Activated CD8-positive, alpha-beta memory T cell treated with anti-CD3 and anti-CD28 coated beads, Interleukin-2, amount 50 U/mL, for 1 hour (primary cell): ENCODE results near the gene COA1.
"Not testable (repeated sequence)": the region's sequence is repeated elsewhere in the genome, so short reads cannot be mapped to it uniquely, and the experiment has no call there.

Experiments
- DNase-seq: peaks from one replicate; pipeline ENCODE4 v3.0.0-alpha.2; 2020; ENCODE audit errors: extremely low read depth

Gene COA1

DNA sequence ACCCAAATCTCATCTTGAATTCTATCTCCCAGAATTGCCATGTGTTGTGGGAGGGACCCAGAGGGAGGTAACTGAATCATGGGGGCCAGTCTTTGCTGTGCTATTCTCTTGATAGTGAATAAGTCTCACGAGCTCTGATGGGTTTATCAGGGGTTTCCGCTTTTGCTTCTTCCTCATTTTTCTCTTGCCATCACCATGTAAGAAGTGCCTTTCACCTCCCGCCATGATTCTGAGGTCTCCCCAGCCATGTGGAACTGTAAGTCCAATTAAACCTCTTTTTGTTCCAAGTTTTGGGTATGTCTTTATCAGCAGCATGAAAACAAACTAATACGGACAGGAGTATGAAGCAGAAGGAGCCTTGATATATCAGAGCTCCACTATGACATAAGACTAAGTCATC lies 41.5 kb downstream of the COA1 start:
- DNase-seq, result not testable (repeated sequence)

GRCh38 chr7:43686991-43687390 lies 42.3 kb downstream of the COA1 start:
- DNase-seq, result no peak

DNA sequence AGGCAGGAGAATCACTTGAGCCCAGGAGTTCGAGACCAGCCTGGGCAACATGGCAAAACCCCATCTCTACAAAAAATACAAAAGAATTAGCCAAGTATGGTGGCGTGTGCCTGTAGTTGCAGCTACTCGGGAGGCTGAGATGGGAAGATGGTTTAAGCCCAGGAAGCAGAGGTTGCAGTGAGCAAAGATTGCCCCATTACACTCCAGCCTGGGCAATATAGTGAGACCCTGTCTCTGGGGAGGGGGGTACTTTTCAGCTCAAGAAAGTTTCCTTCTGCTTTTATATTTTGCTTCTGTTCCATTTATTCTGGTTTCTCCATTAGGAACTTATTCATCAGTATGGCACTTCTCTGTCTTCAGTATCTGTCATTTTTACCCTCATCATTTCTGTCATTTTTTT lies 48.6 kb downstream of the COA1 start:
- no peak for DNase-seq

DNA sequence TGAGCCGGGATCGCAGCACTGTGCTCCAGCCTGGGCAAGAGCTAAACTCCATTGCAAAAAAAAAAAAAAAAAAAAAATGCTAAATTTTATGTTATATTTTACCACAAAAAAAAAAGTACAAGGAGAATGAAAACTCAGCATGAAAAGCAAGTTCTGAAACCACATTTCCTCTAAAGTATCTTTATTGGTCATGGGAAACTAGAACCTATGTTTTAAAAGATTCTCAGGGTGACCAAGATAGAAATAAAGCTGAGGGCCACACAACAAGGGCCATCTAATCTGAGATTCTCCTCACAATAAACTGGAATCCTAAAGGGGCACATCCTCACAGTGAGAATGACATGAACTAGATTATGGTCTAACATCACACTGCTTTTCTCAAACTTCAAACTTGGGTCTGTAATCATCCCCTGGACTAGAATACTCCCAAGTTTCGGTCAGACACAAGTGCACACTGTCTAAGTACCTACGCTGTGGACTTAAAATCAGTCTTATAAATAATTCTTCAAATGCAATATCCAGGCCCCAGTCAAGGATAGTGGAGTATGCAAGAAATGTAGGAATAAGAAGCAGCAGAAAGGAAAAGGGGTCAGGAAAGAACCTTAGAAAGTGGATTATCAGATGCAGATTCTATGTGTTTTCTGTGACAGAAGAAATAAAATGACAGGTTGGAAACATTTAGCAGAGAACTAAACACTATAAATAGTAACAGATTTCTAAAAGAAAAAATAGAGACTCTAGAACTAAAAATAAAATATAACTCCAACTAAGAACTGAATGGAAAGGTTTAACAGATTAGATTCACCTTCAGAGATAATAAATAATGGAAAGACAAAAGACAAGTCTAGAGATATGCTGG lies 49.9 kb downstream of the COA1 start:
- DNase-seq, result no peak

- DNase-seq, result no peak
Measured at GRCh38 chr7:43678315-43678714, 51.0 kb downstream of the COA1 start.

DNA sequence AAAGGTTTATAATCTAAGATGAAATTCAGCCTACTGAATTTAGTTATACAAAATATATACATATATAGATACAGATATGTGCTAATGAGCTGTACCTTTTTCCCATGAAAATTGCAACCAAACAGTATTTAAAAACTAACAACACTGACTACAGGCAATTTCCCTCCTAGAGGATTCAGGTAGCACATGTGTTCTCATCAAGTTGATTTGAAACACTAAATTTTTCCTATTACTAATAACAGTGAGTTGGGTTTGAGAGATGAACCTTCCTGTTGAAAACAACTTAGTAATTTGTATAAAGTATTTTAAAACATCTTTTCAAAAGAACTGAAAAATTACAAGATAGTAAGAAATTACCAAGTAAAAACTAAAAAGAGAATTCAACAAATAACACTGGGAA lies 51.5 kb downstream of the COA1 start:
- DNase-seq, result no peak

- DNase-seq, result no peak
Measured at GRCh38 chr7:43674559-43675436, 54.5 kb downstream of the COA1 start.

GRCh38 chr7:43673243-43673976 lies 55.9 kb downstream of the COA1 start:
- not testable (repeated sequence) for DNase-seq

DNA sequence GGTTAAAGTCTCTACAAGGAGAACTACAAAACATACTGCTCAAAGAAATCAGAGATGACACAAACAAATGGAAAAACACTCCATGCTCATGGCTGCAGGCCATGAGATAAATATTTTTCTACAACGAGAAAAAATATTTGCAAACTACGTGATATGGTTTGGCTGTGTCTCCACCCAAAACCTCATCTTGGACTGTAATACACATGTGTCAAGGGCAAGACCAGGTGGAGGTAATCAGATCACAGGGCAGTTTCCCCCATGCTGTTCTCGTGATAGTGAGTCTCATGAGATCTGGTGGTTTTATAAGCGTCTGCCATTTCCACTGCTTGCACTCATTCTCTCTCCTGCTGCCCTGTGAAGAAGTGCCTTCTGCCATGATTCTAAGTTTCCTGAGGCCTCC lies 57.8 kb downstream of the COA1 start:
- no peak for DNase-seq

- DNase-seq, result no peak
Measured at GRCh38 chr7:43669286-43670081, 59.8 kb downstream of the COA1 start.

DNA sequence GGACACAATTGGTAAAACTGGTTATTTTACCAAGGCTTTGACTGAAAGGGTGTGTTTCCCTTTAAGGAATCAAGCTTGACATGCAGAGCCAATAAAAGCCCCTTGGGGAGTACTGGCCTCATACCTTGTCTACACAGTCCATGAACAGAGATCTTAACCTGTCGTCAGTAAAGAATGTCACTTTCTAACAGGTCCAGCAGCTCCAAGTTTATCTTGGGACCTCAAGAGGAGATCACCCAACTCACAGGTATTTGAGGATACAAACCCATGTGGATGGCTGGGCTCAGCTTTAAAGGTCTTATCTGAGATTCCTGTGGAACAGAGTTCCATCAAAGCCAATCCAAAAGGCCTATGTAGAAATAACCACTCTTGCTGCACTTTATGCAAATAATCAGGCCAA lies 61.3 kb downstream of the COA1 start:
- DNase-seq, result no peak

DNA sequence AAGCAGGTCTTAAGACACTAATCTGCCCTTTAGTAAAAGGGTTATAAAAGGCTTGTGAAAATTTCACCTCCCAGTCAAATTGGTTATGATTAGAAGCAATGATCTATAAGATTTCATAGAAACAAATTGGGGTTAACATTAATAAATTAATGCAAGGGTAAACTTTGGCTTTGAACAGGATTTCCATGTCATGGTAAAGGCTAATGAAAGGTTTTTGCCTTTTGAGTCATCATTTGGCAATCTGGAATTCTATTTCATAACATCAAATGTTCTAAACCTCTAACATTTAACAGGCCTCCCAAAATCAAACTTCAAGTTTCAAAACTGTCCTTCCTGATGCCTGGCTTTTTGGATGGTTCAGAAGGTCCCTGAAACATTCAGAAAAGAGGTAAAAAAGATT lies 62.4 kb downstream of the COA1 start:
- no peak for DNase-seq

GRCh38 chr7:43664681-43665080 lies 64.6 kb downstream of the COA1 start:
- DNase-seq, result no peak

DNA sequence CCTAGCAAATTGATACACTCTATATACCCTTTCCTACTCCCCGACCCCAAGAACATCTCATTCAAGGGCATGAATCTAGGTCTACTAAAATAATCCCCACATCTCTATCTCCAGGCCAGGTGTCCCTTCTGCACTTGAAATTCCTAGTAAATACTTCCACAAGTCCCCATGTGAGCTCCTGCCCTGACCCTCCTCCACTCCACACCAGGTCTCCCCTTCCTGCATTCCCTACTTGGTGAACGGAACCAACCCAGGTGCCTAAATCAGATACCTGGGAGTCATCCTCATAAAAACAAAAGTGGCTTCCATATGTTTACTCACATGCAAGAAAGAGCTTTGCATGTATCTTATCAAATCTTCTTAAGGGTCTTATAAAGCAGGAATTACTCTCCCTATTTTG lies 69.2 kb downstream of the COA1 start:
- DNase-seq, result no peak

- DNase-seq, result no peak
Measured at GRCh38 chr7:43659549-43659896, 69.8 kb downstream of the COA1 start.

- DNase-seq, result no peak
Measured at GRCh38 chr7:43658718-43659548, 70.4 kb downstream of the COA1 start.

DNA sequence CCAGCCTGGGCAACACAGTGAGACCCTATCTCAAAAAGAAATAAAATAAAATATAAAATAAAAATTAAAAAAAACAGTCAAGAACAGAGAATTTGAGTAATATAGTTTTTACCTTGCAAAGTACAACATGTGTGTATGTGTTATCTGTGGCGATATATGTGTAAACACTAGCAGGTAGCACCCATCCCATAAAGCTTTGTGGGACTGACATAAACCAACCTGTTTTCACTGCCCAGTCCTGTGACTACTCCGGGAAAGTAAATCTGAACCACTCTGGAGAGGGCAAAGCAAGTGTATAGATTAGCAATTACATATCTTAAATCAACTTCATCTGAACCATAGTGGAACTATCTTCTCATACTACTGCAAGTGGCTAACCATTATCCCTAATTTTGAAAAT lies 72.3 kb downstream of the COA1 start:
- DNase-seq, result no peak

DNA sequence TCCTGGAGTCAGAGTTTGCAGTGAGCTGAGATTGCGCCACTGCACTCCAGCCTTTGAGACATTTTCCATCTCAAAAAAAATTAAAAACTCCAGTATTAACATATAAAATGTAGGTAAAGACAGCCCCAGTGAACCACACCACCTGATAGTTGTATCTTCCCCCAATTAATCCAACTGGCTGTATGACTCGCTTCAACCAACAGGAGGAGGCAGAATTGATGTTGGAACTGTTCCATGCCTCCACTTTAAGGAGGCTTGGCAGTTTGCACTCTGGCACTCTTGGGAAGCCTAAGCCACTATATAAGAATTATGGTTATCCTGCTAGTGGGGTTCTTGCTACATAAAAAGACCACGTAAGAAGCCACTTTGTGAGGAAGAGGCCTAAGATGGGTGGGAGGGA lies 73.7 kb downstream of the COA1 start:
- no peak for DNase-seq

DNA sequence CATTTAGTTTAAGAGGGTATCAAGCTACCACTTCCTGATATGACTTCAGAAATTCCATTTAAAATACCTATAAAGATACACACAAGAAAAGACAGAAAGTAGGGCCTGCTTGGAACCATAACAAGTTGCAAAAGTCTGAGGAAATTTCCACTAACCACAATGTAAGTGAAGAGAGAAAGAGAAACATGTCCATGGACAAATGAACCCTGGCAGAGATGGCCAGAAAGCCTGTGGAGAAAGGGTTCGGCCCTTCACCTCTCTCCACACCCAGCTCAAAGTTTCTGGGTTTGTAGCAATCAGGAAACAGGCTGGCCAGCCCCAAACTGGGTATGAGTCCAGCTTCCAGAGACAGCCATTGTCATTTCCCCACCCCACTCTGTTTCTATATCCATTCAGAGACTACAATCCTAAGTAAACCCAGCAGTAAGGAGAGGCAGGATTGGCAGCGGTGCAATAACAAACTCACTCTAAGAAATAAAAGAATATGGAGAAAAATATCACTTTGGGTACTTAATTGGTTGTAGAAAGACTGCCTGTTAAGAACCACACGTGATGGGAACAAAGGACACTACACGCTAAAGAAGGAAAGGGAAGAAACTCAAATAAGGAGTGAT lies 75.3 kb downstream of the COA1 start:
- DNase-seq, result no peak

DNA sequence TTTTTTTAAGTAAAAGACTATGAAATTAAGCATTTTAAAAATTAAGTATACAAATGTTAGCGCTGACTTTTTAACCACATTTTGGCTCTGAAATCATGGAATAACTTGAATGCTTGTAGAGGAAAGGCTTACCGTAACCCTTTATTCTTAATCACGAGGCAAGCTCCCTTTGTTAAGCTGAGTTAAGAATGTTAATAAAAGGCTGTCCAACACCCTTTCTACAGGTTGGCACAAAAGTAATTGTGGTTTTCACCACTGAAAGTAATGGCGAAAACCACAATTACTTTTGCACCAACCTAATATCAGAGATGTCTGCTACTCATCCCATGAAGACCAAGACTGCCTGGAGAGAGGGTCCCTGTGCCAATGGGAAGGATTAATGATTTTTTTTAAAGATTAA lies 75.9 kb downstream of the COA1 start:
- no peak for DNase-seq
